Activated naive CD4-positive, alpha-beta T cell (primary cell): ENCODE data around the gene STOML3.

Source experiments
- DNase-seq, 4 experiments: peaks; one replicate each; lab custom pipeline; 2025; lab: John Stamatoyannopoulos, UW

The STOML3 gene

GRCh38 chr13:38981096-38981495 lies 9.5 kb downstream of the STOML3 start:
- no peak for DNase-seq

- no peak for DNase-seq
These were observed 9.9 kb downstream of the STOML3 start for GRCh38 chr13:38980750-38981078.

GRCh38 chr13:38979891-38980749 lies 10.5 kb downstream of the STOML3 start:
- DNase-seq: no peak

GRCh38 chr13:38970380-38971051 lies 20.1 kb downstream of the STOML3 start:
- DNase-seq: no peak

- DNase-seq: no peak
These were observed 21.4 kb downstream of the STOML3 start for GRCh38 chr13:38969187-38969586.

- no peak for DNase-seq
These were observed 23.2 kb downstream of the STOML3 start for GRCh38 chr13:38967446-38967845.

- DNase-seq: no peak
These were observed 25.4 kb downstream of the STOML3 start for GRCh38 chr13:38965281-38965680.

GRCh38 chr13:38960175-38960574 lies 30.5 kb downstream of the STOML3 start:
- DNase-seq: no peak

GRCh38 chr13:38957794-38958592 lies 32.6 kb downstream of the STOML3 start:
- DNase-seq: no peak

- no peak for DNase-seq
These were observed 35.8 kb downstream of the STOML3 start for GRCh38 chr13:38954844-38955243.

GRCh38 chr13:38954291-38954690 lies 36.3 kb downstream of the STOML3 start:
- DNase-seq: no peak

GRCh38 chr13:38952827-38953226 lies 37.8 kb downstream of the STOML3 start:
- no peak for DNase-seq

- no peak for DNase-seq
These were observed 38.9 kb downstream of the STOML3 start for GRCh38 chr13:38951525-38952313.

- DNase-seq: no peak
These were observed 39.6 kb downstream of the STOML3 start for GRCh38 chr13:38950987-38951386.

- no peak for DNase-seq
These were observed 43.6 kb downstream of the STOML3 start for GRCh38 chr13:38947054-38947453.

GRCh38 chr13:38944219-38944618 lies 46.4 kb downstream of the STOML3 start:
- DNase-seq: no peak

- DNase-seq: no peak
These were observed 47.4 kb downstream of the STOML3 start for GRCh38 chr13:38943231-38943630.

GRCh38 chr13:38941353-38941945 lies 49.2 kb downstream of the STOML3 start:
- no peak for DNase-seq

GRCh38 chr13:38933786-38934185 lies 56.8 kb downstream of the STOML3 start:
- no peak for DNase-seq

GRCh38 chr13:38922170-38922569 lies 68.5 kb downstream of the STOML3 start:
- DNase-seq: no peak

GRCh38 chr13:38921081-38921480 lies 69.5 kb downstream of the STOML3 start:
- DNase-seq: no peak
